B cell (primary cell): Measurements from ENCODE around the gene UBE2U.

ENCODE experiments used
- EZH2 ChIP-seq: IDR thresholded peaks from 2 replicates; pipeline ENCODE4 v1.6.1; 2012; ENCODE audit warnings: borderline replicate concordance, low read depth, mild to moderate bottlenecking, moderate library complexity, low read length; ENCODE audit not compliant: insufficient read depth, poor library complexity, severe bottlenecking
- TF ChIP-seq, protein P1 (sequence below): fragments of 200-600 bp; IDR thresholded peaks from one replicate; pipeline ENCODE4 v1.8.0; 2022; ENCODE audit warnings: antibody characterized with exemption, mild to moderate bottlenecking

- TF ChIP-seq, protein P1, sequence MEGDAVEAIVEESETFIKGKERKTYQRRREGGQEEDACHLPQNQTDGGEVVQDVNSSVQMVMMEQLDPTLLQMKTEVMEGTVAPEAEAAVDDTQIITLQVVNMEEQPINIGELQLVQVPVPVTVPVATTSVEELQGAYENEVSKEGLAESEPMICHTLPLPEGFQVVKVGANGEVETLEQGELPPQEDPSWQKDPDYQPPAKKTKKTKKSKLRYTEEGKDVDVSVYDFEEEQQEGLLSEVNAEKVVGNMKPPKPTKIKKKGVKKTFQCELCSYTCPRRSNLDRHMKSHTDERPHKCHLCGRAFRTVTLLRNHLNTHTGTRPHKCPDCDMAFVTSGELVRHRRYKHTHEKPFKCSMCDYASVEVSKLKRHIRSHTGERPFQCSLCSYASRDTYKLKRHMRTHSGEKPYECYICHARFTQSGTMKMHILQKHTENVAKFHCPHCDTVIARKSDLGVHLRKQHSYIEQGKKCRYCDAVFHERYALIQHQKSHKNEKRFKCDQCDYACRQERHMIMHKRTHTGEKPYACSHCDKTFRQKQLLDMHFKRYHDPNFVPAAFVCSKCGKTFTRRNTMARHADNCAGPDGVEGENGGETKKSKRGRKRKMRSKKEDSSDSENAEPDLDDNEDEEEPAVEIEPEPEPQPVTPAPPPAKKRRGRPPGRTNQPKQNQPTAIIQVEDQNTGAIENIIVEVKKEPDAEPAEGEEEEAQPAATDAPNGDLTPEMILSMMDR = no peak
- TF ChIP-seq EZH2 = no peak
These were observed 20.1 kb downstream of the UBE2U start for GRCh38 chr1:64223329-64224151.
